MM.1S (cell line): ENCODE data around the gene AADACL4.

ENCODE experiments used
- EZH2 ChIP-seq: fragments of 300-600 bp; sonication (generic); optimal IDR thresholded peaks from 2 replicates; pipeline ENCODE3; 2017; ENCODE audit warnings: low read depth, mild to moderate bottlenecking, antibody characterized with exemption, low read length, mixed read lengths
- TF ChIP-seq, protein P1 (sequence below): fragments of 300-600 bp; sonication (generic); IDR thresholded peaks from 2 replicates; pipeline ENCODE4 v1.5.1; 2016; ENCODE audit warnings: antibody characterized with exemption, low read length, mixed read lengths

DNA sequence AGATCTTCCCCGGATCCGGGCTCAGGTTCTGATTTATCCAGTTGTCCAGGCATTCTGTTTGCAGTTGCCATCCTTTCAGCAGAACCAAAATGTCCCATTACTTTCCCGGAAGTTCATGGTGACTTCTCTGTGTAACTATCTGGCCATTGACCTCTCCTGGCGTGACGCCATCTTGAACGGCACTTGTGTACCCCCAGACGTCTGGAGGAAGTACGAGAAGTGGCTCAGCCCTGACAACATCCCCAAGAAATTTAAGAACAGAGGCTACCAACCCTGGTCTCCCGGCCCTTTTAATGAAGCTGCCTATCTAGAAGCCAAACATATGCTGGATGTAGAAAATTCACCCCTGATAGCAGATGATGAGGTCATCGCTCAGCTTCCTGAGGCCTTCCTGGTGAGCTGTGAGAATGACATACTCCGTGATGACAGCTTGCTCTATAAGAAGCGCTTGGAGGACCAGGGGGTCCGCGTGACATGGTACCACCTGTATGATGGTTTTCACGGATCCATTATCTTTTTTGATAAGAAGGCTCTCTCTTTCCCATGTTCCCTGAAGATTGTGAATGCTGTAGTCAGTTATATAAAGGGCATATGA, 22.4 kb downstream of the AADACL4 start:
- TF ChIP-seq, protein P1, sequence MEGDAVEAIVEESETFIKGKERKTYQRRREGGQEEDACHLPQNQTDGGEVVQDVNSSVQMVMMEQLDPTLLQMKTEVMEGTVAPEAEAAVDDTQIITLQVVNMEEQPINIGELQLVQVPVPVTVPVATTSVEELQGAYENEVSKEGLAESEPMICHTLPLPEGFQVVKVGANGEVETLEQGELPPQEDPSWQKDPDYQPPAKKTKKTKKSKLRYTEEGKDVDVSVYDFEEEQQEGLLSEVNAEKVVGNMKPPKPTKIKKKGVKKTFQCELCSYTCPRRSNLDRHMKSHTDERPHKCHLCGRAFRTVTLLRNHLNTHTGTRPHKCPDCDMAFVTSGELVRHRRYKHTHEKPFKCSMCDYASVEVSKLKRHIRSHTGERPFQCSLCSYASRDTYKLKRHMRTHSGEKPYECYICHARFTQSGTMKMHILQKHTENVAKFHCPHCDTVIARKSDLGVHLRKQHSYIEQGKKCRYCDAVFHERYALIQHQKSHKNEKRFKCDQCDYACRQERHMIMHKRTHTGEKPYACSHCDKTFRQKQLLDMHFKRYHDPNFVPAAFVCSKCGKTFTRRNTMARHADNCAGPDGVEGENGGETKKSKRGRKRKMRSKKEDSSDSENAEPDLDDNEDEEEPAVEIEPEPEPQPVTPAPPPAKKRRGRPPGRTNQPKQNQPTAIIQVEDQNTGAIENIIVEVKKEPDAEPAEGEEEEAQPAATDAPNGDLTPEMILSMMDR = no peak
- no peak for TF ChIP-seq EZH2
